GM21526 (cell line): ENCODE measurements around the gene ATP8B2.
"Not testable (repeated sequence)": the region's sequence is repeated elsewhere in the genome, so short reads cannot be mapped to it uniquely, and the experiment has no call there.

Experiments
- ATAC-seq: cut with Tn5 transposase; IDR thresholded peaks from one replicate; pipeline ENCODE4 v1.9.1; 2021; ENCODE audit warnings: moderate library complexity; ENCODE audit not compliant: unreplicated experiment, low FRiP score

The ATP8B2 gene

GRCh38 chr1:154324669-154325582 is at the start of gene ATP8B2:
TSS of gene ATP8B2 (plus strand) at chr1:154325525. CDS start at chr1:154328142, 2,617 bp downstream.
- peak; percentile 45 for ATAC-seq

GRCh38 chr1:154276797-154277196 is 48.5 kb upstream of the ATP8B2 start:
- ATAC-seq: no peak

GRCh38 chr1:154287591-154287990 is 37.7 kb upstream of the ATP8B2 start:
- not testable (repeated sequence) for ATAC-seq

GRCh38 chr1:154288661-154289060 is 36.7 kb upstream of the ATP8B2 start:
- ATAC-seq: no peak

- ATAC-seq: no peak
Measured at GRCh38 chr1:154290921-154291320, 34.4 kb upstream of the ATP8B2 start.

GRCh38 chr1:154295408-154296235 is 29.7 kb upstream of the ATP8B2 start:
- no peak for ATAC-seq

GRCh38 chr1:154301582-154301981 is 23.7 kb upstream of the ATP8B2 start:
- no peak for ATAC-seq

GRCh38 chr1:154304664-154305337 is 20.5 kb upstream of the ATP8B2 start:
- no peak for ATAC-seq

GRCh38 chr1:154306151-154306550 is 19.2 kb upstream of the ATP8B2 start:
- ATAC-seq: no peak

- ATAC-seq: not testable (repeated sequence)
Measured at GRCh38 chr1:154307670-154308270, 17.6 kb upstream of the ATP8B2 start.

- ATAC-seq: not testable (repeated sequence)
Measured at GRCh38 chr1:154309136-154309535, 16.2 kb upstream of the ATP8B2 start.

GRCh38 chr1:154312229-154313065 is 12.9 kb upstream of the ATP8B2 start:
- not testable (repeated sequence) for ATAC-seq

- no peak for ATAC-seq
Measured at GRCh38 chr1:154313066-154313356, 12.3 kb upstream of the ATP8B2 start.

GRCh38 chr1:154314226-154314625 is 11.1 kb upstream of the ATP8B2 start:
- not testable (repeated sequence) for ATAC-seq

GRCh38 chr1:154316704-154317103 is 8.6 kb upstream of the ATP8B2 start:
- ATAC-seq: no peak

- ATAC-seq: no peak
Measured at GRCh38 chr1:154318386-154318785, 6.9 kb upstream of the ATP8B2 start.

GRCh38 chr1:154320882-154321608 is 4.3 kb upstream of the ATP8B2 start, which contains the start of gene AQP10:
TSS of gene AQP10 (plus strand) at chr1:154321093. CDS start at chr1:154321156, 63 bp downstream.
- no peak for ATAC-seq

GRCh38 chr1:154321609-154321934 is 3.8 kb upstream of the ATP8B2 start:
- ATAC-seq: not testable (repeated sequence)

GRCh38 chr1:154323493-154323892 is 1.8 kb upstream of the ATP8B2 start:
- ATAC-seq: no peak
